A172 (cell line): ENCODE results near the gene RUSF1. TPM values are rescaled to one million over a fixed set of nuclear protein-coding genes. Genes with fewer than 3 reads are reported as not detected.
A peak's percentile ranks its signal among the peaks of the same experiment; 100 is the strongest.

Experiments used
- DNase-seq: peaks from one replicate; pipeline ENCODE4 v3.0.0-alpha.2; 2015; ENCODE audit warnings: low spot score
- total RNA-seq: library from RNA; depleted of rRNA; stranded (reverse); fragments of >200 nt; shearing (Covaris generic); gene quantifications from 2 replicates; pipeline ENCODE4 v1.2.3, GENCODE V29; 2014

Gene RUSF1
- total RNA-seq, 1 experiment from 2014 or later, result 46.8 TPM

- DNase-seq, result no peak
Measured at GRCh38 chr16:31471241-31471874, 36.8 kb downstream of the RUSF1 start.

DNA sequence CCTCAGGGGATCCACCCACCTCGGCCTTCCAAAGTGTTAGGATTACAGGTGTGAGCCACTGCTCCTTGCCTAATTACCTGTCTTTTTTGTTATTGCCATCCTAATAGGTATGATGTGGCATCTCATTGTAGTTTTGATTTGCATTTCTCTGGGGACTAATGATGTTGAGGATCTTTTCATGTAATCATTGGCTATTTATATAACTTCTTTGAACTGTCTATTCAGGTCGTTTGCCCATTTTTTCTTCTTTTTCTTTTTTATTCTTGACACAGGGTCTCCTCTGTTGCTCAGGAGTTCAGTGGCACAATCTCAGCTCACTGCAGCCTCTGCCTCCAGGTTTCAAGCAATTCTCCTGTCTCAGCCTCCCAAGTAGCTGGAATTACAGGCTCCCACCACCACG is 37.6 kb downstream of the RUSF1 start:
- DNase-seq, result no peak

DNA sequence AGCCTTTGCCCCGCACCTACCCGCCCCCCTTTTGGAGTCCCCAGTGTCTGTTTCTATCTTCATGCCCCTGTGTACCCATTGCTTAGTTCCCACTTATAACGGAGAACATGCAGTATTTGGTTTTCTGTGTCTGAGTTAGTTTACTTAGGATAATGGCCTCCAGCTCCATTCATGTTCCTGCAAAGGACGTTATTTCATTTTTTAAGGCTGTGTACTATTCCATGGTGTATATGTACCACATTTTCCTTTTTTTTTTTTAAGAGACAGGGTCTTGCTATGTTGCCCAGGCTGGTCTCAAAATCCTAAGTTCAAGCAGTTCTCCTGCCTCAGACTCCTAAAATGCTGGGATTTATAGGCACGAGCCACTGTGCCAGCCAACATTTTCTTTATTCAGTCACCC is 40.3 kb downstream of the RUSF1 start:
- no peak for DNase-seq

DNA sequence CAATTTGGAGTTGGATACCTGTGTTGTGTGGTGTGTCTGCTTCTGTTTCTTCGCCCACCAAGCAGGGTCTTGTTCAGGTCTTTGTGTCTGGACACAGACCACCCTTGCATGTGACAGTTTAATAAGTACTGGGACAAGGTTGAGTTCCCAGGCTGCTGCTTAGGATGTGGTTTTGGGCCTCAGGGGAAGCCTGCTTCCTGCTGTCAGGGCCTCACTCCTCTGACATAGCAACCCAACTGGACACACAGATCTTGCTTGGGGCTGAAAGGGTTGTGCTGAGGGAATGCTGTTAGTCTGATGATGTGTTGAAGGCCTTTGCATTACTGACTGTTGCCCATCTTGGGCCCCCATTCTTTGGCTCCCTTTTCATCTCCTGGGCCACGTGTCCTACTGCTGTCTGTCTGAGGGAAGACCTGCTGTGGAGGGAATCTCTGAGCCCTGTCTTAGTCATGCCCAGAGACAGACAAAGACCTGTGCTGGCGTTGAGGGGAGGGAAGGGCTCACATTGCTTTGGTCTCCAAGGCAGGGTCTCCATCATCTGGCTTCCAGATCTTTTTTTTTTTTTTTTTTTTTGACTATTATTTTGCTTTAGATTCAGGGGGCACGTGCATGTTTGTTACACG is 40.9 kb downstream of the RUSF1 start:
- no peak for DNase-seq

DNA sequence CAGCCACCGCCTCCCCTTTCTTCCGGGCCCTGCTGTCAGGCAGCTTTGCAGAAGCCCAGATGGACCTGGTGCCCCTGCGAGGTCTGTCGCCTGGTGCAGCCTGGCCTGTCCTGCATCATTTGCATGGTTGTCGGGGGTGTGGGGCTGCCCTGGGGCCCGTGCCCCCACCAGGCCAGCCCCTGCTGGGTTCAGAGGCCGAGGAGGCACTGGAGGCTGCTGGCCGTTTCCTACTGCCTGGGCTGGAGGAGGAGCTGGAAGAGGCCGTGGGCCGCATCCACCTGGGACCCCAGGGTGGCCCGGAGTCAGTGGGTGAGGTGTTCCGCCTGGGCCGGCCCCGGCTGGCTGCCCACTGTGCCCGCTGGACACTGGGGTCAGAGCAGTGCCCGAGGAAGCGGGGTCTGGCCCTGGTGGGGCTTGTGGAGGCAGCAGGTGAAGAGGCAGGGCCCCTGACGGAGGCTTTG is 41.8 kb downstream of the RUSF1 start:
- DNase-seq, result no peak

DNA sequence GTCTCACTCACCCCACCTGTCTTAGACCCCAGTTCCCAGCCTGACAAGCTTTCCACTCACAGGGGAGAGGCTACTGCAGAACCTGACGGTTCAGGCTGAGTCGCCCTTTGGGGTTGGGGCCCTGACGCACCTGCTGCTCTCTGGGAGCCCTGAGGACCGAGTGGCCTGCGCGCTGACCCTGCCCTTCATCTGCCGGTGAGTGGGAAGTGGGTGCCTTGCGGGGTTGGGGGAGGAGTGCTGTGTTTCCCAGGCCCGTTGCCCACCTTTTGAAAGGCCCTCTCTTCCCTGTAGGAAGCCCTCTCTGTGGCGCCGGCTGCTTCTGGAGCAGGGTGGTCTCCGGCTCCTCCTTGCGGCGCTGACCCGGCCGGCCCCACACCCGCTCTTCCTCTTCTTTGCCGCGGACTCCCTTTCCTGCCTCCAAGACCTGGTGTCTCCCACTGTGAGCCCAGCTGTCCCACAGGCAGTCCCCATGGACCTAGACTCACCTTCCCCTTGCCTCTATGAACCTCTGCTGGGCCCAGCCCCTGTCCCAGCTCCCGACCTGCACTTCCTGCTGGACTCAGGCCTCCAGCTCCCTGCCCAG is 42.3 kb downstream of the RUSF1 start:
- no peak for DNase-seq

GRCh38 chr16:31464781-31465260 is 43.4 kb downstream of the RUSF1 start:
- no peak for DNase-seq

DNA sequence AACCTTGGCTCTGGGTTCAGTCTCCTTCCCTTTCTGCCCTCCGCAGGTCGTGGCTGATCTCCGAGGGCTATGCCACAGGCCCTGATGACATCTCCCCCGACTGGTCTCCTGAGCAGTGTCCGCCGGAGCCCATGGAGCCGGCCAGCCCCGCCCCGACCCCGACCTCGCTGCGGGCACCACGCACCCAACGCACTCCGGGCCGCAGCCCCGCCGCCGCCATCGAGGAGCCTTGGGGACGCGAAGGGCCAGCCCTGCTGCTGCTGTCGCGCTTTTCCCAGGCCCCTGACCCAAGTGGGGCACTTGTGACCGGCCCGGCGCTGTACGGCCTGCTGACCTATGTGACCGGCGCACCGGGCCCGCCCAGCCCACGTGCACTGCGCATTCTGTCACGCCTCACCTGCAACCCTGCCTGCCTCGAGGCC is 43.8 kb downstream of the RUSF1 start:
- no peak for DNase-seq

DNA sequence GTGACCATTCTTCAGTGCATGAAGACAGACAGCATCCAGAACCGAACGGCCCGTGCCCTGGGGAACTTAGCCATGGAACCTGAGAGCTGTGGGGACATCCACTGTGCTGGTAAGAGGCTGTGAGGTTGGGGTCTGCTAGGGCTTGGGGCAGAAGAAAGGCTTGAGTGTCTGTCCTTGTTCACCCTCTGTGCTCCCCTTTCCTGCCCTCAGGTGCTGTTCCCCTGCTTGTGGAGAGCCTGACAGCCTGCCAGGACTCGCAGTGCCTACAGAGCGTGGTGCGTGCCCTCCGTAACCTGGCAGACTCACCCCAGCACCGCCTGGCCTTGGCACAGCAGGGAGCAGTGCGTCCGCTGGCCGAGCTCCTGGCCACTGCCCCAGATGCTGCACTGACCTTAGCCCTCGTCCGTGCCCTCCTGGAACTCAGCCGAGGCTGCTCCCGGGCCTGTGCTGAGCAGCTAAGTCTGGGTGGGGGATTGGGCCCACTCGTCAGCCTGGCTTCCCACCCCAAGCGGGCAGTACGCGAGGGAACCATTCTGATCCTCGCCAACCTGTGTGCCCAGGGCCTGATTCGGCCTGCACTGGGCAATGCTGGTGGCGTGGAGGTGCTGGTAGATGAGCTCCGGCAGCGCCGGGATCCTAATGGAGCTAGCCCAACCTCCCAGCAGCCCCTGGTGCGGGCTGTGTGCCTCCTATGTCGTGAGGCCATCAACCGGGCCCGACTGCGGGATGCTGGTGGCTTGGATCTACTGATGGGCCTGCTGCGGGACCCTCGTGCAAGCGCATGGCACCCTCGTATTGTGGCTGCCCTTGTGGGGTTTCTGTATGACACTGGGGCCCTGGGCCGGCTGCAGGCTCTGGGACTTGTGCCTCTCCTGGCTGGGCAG is 46.0 kb downstream of the RUSF1 start:
- no peak for DNase-seq

GRCh38 chr16:31461201-31461920 is 46.8 kb downstream of the RUSF1 start:
- no peak for DNase-seq

GRCh38 chr16:31460582-31461002 is 47.6 kb downstream of the RUSF1 start:
- peak; percentile 42 for DNase-seq

DNA sequence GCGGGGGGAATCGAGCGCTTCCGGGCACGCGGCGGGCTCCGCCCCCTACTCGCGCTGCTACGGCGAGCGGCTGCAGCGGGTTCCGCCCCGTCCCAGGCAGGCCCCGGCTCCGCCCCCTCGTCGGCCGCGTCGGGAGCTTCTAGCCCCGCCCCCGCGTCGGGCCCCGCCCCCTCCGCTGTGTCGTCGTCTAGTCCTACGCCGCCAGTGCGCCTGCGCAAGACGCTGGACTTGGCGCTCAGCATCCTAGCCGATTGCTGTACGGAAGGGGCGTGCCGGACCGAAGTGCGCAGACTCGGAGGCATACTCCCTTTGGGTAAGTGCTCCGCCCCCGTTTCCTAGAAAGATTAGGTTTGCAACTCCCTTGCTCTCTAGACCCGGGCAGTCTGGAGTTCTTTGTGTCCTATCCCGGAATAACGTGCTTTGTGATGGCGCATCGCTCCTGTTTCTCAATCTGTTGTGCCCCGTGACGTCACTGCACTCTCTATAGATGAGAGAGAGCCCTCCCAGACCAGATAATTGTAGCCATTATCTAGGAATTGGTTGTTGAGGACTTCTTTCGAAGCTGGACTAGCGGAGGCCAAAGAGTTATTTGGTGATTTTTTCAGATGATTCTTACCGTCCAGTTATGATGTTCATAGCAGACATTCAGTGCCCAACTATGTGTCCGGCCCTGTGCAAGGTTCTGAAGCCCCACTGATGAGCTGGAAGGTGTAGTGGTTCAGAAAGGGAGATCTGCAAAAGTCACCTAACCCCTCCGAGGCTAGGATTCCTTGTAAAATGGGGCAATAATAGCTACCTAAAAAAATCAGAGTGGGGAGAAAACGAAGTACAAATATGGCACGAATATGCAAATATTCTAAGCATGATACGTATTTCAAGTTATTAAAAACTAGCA is 48.3 kb downstream of the RUSF1 start:
- DNase-seq, result peak; percentile 99

GRCh38 chr16:31458844-31459686 is 49.1 kb downstream of the RUSF1 start, which contains the start of gene ARMC5:
Gene ARMC5 (plus strand): TSS chr16:31459501. CDS start chr16:31459525, 24 bp downstream.
- DNase-seq, result peak; percentile 98

GRCh38 chr16:31458073-31458843 is 49.9 kb downstream of the RUSF1 start:
- DNase-seq, result peak; percentile 41

GRCh38 chr16:31456988-31457360 is 51.2 kb downstream of the RUSF1 start:
- no peak for DNase-seq

GRCh38 chr16:31455601-31456314 is 52.4 kb downstream of the RUSF1 start:
- no peak for DNase-seq

DNA sequence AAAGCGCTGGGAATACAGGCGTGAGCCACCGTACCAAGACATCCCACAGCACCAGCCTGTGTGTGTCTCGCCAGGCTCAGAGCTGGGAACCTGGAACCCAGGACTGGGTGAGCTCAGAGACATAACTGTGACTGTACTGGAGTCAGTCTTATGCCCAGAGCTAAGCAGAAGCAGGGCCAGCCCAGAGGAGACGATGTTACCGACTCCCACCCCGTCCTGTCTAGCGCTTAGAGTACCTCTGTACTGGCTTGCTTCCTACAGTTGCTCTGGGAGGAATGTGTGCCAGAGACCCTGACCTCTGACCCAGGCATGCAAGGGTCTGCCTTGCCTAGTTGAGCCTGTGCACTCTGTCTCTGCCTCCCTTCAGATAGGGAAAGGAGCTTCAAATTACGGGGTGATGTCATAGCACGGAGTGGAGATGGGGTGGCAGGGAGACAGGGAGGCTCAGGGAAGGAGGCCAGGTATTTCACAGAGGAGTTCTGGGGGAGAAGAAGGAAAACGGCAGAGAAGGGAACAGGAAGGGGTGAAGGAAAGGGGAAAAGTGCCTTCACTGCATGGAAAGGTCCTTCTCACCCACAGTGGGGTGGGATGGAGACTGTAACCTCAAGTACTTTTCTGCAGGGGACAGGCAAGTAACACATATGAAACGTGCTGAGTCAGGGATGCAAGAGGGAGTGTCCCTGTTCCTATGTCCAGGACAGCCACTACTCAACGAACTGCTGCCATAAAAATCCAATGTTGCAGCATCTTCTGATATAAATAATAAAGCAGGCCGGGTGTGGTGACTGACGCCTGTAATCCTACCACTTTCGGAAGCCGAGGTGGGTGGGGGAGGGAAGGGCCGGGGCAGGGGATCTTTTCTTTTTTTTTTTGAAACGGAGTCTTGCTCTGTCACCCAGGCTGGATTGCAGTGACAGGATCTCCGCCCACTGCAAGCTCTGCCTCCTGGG is 54.7 kb downstream of the RUSF1 start:
- DNase-seq, result peak; percentile 68
